ENCODE measurements around the gene NUDT3.

DNA sequence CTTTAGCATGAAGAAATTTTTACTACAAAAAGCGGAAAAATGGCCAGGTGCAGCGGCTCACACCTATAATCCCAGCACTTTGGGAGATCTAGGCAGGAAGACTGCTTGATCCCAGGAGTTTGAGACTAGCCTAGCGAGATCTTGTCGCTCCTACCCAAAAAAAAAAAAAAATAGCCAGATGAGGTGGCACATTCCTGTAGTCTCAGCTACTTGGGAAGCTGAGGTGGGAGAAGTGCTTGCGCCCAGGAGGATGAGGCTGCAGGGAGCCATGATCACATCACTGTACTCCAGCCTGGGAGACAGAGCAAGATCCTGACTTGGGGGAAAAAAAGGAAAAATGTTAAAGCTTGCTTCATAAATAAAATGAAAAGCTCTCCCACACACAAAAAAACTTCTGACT, 14.5 kb downstream of the NUDT3 start:
- TF ChIP-seq CTCF (IDR thresholded peaks at IDR 0.05) = no peak
- no peak for TF ChIP-seq POLR2A (IDR thresholded peaks at IDR 0.05)
- TF ChIP-seq POLR2AphosphoS5 (IDR thresholded peaks at IDR 0.05) = no peak
- TF ChIP-seq EP300 (IDR thresholded peaks at IDR 0.05) = no peak
